Measurements from ENCODE around the gene SLAMF6. TPM values are rescaled to one million over a fixed set of nuclear protein-coding genes. Genes with fewer than 3 reads are reported as not detected.

SLAMF6 gene
- total RNA-seq, 2 donors from 2014 or later, result 1.2 to 5.6 TPM

DNA sequence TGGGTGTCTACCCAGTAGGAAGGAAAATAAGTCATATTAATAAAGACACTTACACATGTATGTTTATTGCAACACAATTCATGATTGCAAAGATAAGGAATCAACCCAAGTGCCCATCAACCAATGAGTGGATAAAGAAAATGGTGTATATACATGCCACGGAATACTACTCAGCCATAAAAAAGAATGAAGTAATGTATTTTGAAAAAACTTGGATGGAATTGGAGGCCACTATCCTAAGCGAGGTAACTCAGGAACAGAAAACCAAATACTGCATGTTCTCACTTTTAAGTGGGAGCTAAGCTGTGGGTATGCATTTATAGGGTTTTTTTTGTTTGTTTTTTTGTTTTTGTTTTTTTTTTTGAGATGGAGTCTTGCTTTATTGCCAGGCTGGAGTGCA, 73.6 kb downstream of the SLAMF6 start:
- Histone ChIP-seq H3K27ac (no peak overlapping the region), H3K4me1 (ENCODE audit: control insufficient read depth in 1 of 2, low read depth in 2 of 2) (no peaks in the 10 kb centered on the region), H3K27me3 (replicated peaks; ENCODE audit: insufficient read depth) (no peaks in the 10 kb centered on the region), H3K4me3 (no peak overlapping the region), H3K36me3 (no peaks in the 10 kb centered on the region), H3K9me3 (no peaks in the 10 kb centered on the region)
- no peak for DNase-seq (ENCODE audit: low spot score)
- TF ChIP-seq, protein P1, sequence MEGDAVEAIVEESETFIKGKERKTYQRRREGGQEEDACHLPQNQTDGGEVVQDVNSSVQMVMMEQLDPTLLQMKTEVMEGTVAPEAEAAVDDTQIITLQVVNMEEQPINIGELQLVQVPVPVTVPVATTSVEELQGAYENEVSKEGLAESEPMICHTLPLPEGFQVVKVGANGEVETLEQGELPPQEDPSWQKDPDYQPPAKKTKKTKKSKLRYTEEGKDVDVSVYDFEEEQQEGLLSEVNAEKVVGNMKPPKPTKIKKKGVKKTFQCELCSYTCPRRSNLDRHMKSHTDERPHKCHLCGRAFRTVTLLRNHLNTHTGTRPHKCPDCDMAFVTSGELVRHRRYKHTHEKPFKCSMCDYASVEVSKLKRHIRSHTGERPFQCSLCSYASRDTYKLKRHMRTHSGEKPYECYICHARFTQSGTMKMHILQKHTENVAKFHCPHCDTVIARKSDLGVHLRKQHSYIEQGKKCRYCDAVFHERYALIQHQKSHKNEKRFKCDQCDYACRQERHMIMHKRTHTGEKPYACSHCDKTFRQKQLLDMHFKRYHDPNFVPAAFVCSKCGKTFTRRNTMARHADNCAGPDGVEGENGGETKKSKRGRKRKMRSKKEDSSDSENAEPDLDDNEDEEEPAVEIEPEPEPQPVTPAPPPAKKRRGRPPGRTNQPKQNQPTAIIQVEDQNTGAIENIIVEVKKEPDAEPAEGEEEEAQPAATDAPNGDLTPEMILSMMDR (IDR thresholded peaks at IDR 0.05), result no peak
- ATAC-seq (ENCODE audit: insufficient number of reproducible peaks, low FRiP score, low read depth), result no peak

DNA sequence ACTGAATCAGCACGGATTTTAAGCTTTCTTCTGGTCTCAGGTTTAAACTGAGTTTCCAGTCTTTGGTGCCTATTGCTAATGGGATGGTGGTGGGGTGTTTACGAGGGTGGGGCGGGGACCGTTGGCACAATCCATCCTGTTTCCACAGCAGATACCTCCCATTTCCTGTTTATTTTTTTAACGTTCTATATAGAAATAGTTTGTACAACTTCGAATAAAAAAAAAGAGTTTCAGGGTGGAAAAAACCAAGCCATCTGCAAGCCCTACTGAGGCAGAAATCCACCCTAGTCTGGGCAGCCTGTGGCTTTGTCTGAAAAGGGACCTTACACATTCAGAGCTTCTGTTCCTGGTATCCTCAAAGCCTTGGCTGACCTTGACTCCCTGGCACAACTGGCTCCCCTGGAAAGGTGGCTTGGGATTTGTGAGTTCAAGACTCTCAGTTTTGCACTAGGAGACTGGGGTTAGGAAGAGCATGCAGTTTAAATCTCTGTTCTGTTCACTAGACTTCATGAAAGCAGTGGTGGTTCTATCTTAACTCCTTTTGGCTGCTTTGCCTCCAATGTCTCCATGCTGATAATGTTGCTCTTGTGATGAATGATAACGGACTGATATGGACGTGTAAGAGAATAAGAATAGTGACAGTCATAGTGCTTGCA, 76.0 kb downstream of the SLAMF6 start:
- Histone ChIP-seq H3K4me1 (ENCODE audit: control insufficient read depth in 1 of 2, low read depth in 2 of 2) (no peaks in the 10 kb centered on the region), H3K27ac (no peak overlapping the region), H3K4me3 (no peak overlapping the region), H3K36me3 (no peaks in the 10 kb centered on the region), H3K9me3 (no peaks in the 10 kb centered on the region), H3K27me3 (replicated peaks; ENCODE audit: insufficient read depth) (no peaks in the 10 kb centered on the region)
- TF ChIP-seq, protein P1 (IDR thresholded peaks at IDR 0.05), result no peak
- no peak for DNase-seq (ENCODE audit: low spot score)
- ATAC-seq (ENCODE audit: insufficient number of reproducible peaks, low FRiP score, low read depth), result no peak

DNA sequence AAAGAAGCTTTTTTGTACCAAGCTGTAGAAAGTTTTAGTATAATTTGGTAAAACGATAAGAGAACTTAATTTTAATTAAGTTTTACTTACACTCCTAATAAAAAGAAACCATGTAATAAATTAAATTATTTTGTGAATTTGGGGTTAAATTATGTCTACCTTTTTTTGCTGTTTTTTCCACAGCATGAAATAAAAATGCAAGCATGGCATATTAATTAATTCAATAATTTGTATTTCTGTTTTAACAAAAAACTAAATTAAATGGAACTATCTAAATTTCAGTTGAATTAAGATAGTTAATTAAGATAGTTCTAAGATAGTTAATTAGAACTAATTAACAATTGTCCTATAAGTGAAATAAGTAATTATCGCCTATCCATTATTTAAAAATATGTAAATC, 83.3 kb downstream of the SLAMF6 start:
- TF ChIP-seq, protein P1 (IDR thresholded peaks at IDR 0.05), result no peak
- Histone ChIP-seq H3K4me1 (ENCODE audit: control insufficient read depth in 1 of 2, low read depth in 2 of 2) (no peaks in the 10 kb centered on the region), H3K27me3 (replicated peaks; ENCODE audit: insufficient read depth) (no peaks in the 10 kb centered on the region), H3K4me3 (no peak overlapping the region), H3K27ac (no peak overlapping the region), H3K9me3 (no peaks in the 10 kb centered on the region), H3K36me3 (no peaks in the 10 kb centered on the region)
- ATAC-seq (ENCODE audit: insufficient number of reproducible peaks, low FRiP score, low read depth) (no peak), DNase-seq (ENCODE audit: low spot score) (no peak)

DNA sequence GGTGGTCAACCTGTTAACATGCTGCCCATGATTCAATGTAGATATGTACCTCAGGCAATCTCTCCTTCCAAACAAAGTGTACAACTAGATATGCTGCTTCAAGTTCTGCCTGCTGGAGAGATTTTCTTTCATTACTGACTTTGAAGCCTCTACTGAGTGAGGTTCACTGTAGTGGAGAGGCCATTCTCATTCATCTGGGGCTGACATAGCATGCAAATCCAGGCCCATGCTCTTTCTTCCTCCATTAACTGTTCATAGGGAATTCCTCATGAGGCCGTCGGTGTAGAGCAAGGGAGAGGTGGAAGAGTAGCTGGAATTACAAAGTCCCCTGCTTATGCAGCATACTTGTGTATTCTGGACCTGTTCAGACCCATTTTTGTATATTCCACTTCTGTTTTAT, 84.1 kb downstream of the SLAMF6 start:
- TF ChIP-seq, protein P1 (IDR thresholded peaks at IDR 0.05), result no peak
- Histone ChIP-seq H3K27me3 (replicated peaks; ENCODE audit: insufficient read depth) (no peaks in the 10 kb centered on the region), H3K4me1 (ENCODE audit: control insufficient read depth in 1 of 2, low read depth in 2 of 2) (no peaks in the 10 kb centered on the region), H3K27ac (no peak overlapping the region), H3K9me3 (no peaks in the 10 kb centered on the region), H3K4me3 (no peak overlapping the region), H3K36me3 (no peaks in the 10 kb centered on the region)
- ATAC-seq (ENCODE audit: insufficient number of reproducible peaks, low FRiP score, low read depth) (no peak), DNase-seq (ENCODE audit: low spot score) (no peak)

DNA sequence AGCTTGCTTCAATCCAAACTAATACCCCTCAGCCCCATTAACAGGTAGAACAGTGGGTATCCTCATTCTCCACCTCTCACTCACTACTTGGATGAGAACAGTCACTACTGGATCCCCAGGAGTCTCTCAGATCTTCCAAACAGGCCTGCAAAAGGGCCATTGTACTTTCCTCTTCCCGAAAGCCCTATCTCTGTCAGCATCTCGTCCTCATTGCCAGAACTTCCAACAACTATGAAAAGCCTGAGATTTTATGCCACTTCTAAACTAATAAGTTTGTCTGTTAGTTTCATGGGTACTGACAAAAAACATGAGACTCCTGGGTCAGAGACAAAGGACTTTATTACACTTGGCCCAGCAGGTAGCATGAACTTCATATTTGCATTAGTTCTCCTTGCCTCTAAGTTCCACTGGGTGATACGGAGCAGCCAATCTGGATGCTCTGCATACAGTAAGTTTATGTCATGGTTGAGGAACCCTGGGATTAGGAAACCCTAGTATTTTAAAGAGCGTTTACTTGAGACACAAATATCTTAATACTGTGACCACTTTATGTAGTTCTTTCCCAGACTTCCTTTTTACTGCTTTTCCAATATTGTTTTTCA, 84.6 kb downstream of the SLAMF6 start:
- no peaks in the 10 kb centered on the region for H3K27me3 ChIP-seq (replicated peaks; ENCODE audit: insufficient read depth)

More for the DNA sequence above, 84.6 kb downstream of the SLAMF6 start:
- H3K4me3 ChIP-seq, result no peak overlapping the region
- TF ChIP-seq, protein P1 (IDR thresholded peaks at IDR 0.05), result no peak
- ATAC-seq (ENCODE audit: insufficient number of reproducible peaks, low FRiP score, low read depth) (no peak), DNase-seq (ENCODE audit: low spot score) (no peak)
- H3K36me3 ChIP-seq, result no peaks in the 10 kb centered on the region
- H3K27ac ChIP-seq, result no peak overlapping the region
- H3K4me1 ChIP-seq (ENCODE audit: control insufficient read depth in 1 of 2, low read depth in 2 of 2), result no peaks in the 10 kb centered on the region
- H3K9me3 ChIP-seq, result no peaks in the 10 kb centered on the region
